Measurements from ENCODE around the gene TTC28.
"Not testable (repeated sequence)": the region's sequence is repeated elsewhere in the genome, so short reads cannot be mapped to it uniquely, and the experiment has no call there.

The TTC28 gene

DNA sequence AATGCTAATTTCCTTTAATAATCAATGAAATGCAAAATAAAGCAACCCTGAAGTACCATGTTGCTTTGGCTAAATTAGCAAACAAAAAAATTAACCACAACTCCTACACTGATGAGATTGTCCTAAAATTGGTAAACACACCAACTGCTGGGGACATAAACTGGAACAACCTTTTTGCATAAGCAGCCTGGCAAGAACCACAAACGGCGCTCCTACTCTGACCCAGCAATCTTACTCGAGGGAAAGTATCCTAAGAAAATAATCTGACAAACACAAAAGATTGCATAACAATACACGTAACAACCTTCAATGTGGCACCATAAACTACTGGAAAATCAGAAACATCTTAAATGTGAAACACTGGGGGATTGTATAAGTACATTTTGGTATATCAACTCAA lies 570.8 kb downstream of the TTC28 start:
- no peak for DNase-seq (ENCODE audit: low read depth, low spot score)

DNA sequence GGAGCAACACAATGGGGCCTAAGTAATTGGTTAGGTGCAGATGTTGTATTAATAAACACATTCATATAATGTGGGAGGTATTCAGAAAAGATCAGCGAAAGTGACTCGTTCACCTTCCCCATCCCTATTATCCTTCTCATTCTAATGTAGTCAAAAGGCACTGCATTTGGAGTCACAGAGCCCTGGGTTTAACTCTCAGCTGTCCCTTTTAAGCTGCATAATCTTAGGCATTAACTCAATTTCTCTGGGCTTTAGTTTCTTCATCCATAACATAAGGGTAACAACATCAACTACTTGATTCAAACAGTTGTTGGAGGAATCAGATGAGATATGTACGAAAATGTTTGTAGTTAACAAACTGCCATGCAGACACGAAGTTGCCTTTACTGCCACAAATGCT lies 573.0 kb downstream of the TTC28 start:
- DNase-seq (ENCODE audit: low read depth, low spot score) = no peak

- no peak for DNase-seq (ENCODE audit: low read depth, low spot score)
Observed at GRCh38 chr22:28105988-28106387, 573.7 kb downstream of the TTC28 start.

GRCh38 chr22:28105413-28105812 lies 574.2 kb downstream of the TTC28 start:
- DNase-seq (ENCODE audit: low read depth, low spot score) = no peak

DNA sequence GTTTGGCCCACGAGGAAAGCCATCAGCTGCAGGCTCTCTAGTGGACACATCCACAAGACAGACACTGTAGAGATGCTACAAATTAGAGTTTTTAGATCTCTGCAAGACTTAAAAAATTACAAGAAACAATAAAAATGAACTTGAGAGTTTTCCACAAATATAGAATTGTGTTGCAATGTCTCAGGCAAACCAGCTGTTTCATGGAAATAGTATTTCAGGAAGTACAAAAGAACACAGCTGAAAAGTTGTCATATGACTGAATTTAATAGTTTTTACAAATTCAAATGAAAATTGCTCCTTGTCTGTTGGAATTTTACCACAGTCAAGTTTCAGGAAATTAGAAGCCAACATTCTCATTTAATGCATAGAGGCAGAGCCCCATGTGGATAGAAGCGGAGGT lies 576.0 kb downstream of the TTC28 start:
- no peak for DNase-seq (ENCODE audit: low read depth, low spot score)

GRCh38 chr22:28102151-28102812 lies 577.4 kb downstream of the TTC28 start:
- no peak for DNase-seq (ENCODE audit: low read depth, low spot score)

DNA sequence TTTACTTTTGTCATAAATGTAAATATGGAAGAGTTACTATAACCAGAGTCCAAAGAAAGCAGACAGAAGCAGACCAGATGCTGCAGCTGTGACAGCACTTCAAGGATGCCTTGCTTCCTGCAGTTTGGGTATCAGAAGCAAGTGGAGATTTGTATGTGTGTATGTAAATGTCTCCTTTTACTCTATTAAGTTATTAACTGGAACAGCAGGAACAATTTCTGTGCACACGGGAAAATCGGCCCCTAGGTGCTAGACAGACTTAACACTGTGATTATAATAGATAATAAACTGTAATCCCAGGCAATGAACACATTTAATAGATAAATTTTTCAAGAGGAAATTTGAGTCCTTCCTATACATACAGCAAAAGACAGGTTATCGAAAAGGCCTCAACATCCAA lies 582.0 kb downstream of the TTC28 start:
- DNase-seq (ENCODE audit: low read depth, low spot score) = no peak

DNA sequence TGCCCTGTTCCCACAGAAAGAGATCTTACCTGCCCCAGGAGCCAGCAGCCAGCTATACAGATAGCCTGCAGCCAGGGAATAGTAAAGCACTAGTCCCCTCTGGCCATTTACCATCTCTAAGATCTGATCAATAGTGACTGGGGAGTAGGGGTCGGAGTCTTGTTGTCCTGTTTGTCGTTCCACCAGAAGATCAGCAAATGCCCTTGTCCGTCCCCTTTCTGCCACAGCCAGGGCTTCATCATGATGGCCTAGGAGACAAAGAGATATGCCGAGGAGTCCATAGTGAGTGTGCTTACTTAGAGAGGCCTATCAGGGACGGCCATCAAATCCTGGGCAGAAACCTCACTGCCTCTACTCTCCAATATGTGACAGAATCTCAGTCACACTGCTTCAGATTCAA lies 583.5 kb downstream of the TTC28 start:
- DNase-seq (ENCODE audit: low read depth, low spot score) = no peak

- DNase-seq (ENCODE audit: low read depth, low spot score) = no peak
Observed at GRCh38 chr22:28095316-28096095, 584.1 kb downstream of the TTC28 start.

- DNase-seq (ENCODE audit: low read depth, low spot score) = peak; percentile 34
Observed at GRCh38 chr22:28094771-28095170, 584.9 kb downstream of the TTC28 start.

- no peak for DNase-seq (ENCODE audit: low read depth, low spot score)
Observed at GRCh38 chr22:28093711-28094110, 585.9 kb downstream of the TTC28 start.

GRCh38 chr22:28091486-28091885 lies 588.2 kb downstream of the TTC28 start:
- DNase-seq (ENCODE audit: low read depth, low spot score) = no peak

DNA sequence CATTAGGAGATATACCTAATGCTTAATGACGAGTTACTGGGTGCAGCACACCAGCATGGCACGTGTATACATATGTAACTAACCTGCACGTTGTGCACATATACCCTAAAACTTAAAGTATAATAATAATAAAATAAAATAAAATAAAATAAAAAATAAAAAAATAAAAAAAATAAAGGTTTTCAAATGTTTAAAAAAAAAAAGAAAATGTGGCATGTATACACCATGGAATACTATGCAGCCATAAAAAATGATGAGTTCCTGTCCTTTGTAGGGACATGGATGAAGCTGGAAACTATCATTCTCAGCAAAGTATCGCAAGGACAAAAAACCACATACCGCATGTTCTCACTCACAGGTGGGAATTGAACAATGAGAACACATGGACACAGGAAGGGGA lies 590.1 kb downstream of the TTC28 start:
- not testable (repeated sequence) for DNase-seq (ENCODE audit: low read depth, low spot score)

DNA sequence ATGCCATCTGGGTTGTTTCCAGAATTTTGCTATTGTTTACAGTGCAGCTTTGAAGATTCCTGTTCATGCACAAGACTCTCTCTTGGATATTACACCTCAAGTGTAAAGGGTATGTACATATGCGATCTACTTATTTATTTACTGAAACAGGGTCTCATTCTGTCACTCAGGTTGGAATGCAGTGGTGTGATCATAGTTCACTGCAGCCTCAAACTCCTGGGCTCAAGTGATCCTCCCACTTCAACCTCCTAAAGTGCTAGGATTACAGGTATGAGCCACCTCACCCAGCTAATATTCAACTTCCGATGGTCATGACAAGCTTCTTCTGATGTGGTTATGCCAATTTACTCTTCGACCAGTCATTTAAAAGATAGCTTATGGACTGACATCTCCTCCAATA lies 602.5 kb downstream of the TTC28 start:
- no peak for DNase-seq (ENCODE audit: low read depth, low spot score)

DNA sequence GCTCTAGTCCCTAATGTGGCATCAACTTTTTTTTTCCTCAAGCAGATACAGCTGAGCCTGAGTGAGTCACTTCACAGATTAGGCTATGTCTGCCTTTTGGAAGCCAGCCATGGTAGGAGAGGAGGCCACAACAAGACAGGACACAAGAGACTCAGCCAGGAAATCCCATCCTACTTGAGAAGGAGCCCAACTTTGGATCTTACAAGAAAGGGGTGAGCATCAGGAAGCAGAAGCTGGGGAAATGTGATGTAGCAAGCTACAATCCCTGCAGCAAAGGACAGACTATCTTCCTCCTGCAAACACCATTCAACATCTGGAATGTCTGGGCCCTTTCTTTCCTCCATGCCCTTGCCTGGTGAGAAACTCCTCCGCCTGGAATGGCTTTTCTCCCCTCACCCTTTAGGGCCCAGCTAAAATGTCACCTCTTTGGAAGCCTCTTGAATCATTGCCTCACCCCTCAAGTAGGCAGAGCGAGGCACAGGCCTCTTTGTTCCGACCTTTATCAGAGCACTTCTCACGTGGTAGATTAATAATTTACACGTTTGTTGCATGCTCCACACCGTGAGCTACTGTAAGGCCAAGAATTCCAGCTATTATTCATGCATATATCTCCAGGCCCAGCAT lies 604.2 kb downstream of the TTC28 start:
- peak; percentile 65 for DNase-seq (ENCODE audit: low read depth, low spot score)

- no peak for DNase-seq (ENCODE audit: low read depth, low spot score)
Observed at GRCh38 chr22:28074526-28074925, 605.1 kb downstream of the TTC28 start.

DNA sequence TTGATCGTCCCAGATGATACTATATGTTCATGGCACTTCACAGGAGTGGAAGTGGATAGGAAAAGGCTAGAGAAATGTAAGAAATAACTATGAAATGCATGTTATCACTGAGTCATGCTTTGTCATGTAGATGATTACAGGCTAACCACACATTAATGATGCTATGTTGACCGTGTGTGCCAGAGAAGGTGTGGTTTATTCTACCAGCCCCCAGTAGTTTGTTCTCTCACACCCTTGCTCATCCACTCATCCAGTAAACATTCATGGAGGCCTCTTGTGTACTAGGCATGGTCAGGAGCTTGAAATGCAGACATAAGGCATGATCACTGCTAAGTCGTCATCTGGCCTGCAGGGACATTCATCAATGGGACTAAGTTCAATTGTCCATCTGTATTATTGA lies 607.6 kb downstream of the TTC28 start:
- no peak for DNase-seq (ENCODE audit: low read depth, low spot score)

DNA sequence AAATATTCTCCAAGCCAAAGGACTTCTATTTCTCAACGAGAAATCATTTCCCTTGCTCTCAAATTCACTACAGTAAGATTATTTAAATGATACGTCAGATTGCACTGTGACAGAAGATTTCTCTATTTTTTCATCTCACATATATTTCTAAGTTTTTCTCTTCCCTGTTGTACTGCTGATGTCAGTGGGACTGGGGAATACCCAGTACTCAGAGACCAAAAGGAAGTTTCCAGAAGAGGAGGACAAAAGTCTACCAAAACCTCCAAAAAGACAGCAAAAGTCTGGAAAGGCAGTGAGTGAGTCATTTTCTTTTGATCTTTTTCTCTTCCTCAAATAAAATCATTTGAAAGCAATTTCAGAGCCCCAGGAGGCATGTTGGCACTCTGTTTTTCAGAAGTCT lies 610.8 kb downstream of the TTC28 start:
- peak; percentile 34 for DNase-seq (ENCODE audit: low read depth, low spot score)

GRCh38 chr22:28064920-28065319 lies 614.7 kb downstream of the TTC28 start:
- DNase-seq (ENCODE audit: low read depth, low spot score) = no peak

GRCh38 chr22:28063656-28064055 lies 616.0 kb downstream of the TTC28 start:
- no peak for DNase-seq (ENCODE audit: low read depth, low spot score)

GRCh38 chr22:28060594-28060993 lies 619.0 kb downstream of the TTC28 start:
- not testable (repeated sequence) for DNase-seq (ENCODE audit: low read depth, low spot score)

DNA sequence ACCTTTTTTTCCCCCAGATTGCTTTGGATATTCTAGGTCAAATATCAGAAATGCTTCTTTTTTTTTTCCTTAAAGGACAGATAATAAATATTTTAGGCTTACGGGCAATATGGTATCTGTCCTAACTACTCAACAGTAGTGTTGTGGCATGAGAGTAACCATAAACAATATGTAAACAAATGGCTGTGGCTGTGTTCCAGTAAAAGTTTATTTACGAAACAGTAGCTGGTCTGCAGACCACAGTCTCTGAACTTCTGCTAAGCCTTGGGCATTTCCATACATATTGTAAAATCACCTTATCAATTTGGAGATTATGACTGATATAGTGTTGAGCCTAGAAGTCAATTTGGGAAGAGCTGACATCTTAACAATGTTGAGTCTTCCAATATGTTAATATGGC lies 621.6 kb downstream of the TTC28 start:
- DNase-seq (ENCODE audit: low read depth, low spot score) = no peak

- no peak for DNase-seq (ENCODE audit: low read depth, low spot score)
Observed at GRCh38 chr22:28054819-28055208, 624.8 kb downstream of the TTC28 start.

Measured in astrocyte of the hippocampus (primary cell).